Measurements from ENCODE around the gene AASS. TPM values are rescaled to one million over a fixed set of nuclear protein-coding genes. Genes with fewer than 3 reads are reported as not detected.

The AASS gene
- total RNA-seq, 1 donor from 2014 or later = 70.2 TPM

- Mint-ChIP-seq H3K9me3 (ENCODE audit: low read depth) (peaks cover 3% of the 10 kb centered on the region), H3K27ac (no peak overlapping the region), H3K4me1 (ENCODE audit: low read depth) (peaks cover 11% of the 10 kb centered on the region), H3K36me3 (ENCODE audit: insufficient read depth) (peaks cover 38% of the 10 kb centered on the region), H3K27me3 (no peaks in the 10 kb centered on the region), H3K4me3 (ENCODE audit: low read depth) (no peak overlapping the region)
- TF ChIP-seq CTCF (IDR thresholded peaks at IDR 0.05; ENCODE audit: unreplicated experiment) = no peak
- DNase-seq (ENCODE audit: low spot score, unreplicated experiment) = no peak
Measured at GRCh38 chr7:122123746-122124145, 20.3 kb downstream of the AASS start.

GRCh38 chr7:122118757-122119156 lies 25.3 kb downstream of the AASS start:
- Mint-ChIP-seq H3K36me3 (ENCODE audit: insufficient read depth) (peaks cover 38% of the 10 kb centered on the region), H3K4me3 (ENCODE audit: low read depth) (no peak overlapping the region), H3K9me3 (ENCODE audit: low read depth) (peaks cover 3% of the 10 kb centered on the region), H3K27ac (no peak overlapping the region), H3K27me3 (no peaks in the 10 kb centered on the region), H3K4me1 (ENCODE audit: low read depth) (peaks cover 13% of the 10 kb centered on the region)
- DNase-seq (ENCODE audit: low spot score, unreplicated experiment) = no peak
- TF ChIP-seq CTCF (IDR thresholded peaks at IDR 0.05; ENCODE audit: unreplicated experiment) = no peak

- Mint-ChIP-seq H3K27ac (no peak overlapping the region), H3K9me3 (ENCODE audit: low read depth) (peaks cover 39% of the 10 kb centered on the region), H3K36me3 (ENCODE audit: insufficient read depth) (peaks cover 55% of the 10 kb centered on the region), H3K4me1 (ENCODE audit: low read depth) (no peaks in the 10 kb centered on the region), H3K4me3 (ENCODE audit: low read depth) (no peak overlapping the region), H3K27me3 (no peaks in the 10 kb centered on the region)
- no peak for DNase-seq (ENCODE audit: low spot score, unreplicated experiment)
- TF ChIP-seq CTCF (IDR thresholded peaks at IDR 0.05; ENCODE audit: unreplicated experiment) = no peak
Measured at GRCh38 chr7:122103064-122103463, 41.0 kb downstream of the AASS start.

- Mint-ChIP-seq H3K27me3 (no peaks in the 10 kb centered on the region), H3K36me3 (ENCODE audit: insufficient read depth) (peaks cover 27% of the 10 kb centered on the region), H3K4me3 (ENCODE audit: low read depth) (no peak overlapping the region), H3K9me3 (ENCODE audit: low read depth) (peaks cover 12% of the 10 kb centered on the region), H3K27ac (no peak overlapping the region), H3K4me1 (ENCODE audit: low read depth) (no peaks in the 10 kb centered on the region)
- DNase-seq (ENCODE audit: low spot score, unreplicated experiment) = no peak
- TF ChIP-seq CTCF (IDR thresholded peaks at IDR 0.05; ENCODE audit: unreplicated experiment) = no peak
Measured at GRCh38 chr7:122100021-122100420, 44.0 kb downstream of the AASS start.

GRCh38 chr7:122095642-122096041 lies 48.4 kb downstream of the AASS start:
- no peak overlapping the region for H3K27ac Mint-ChIP-seq
- H3K4me1 Mint-ChIP-seq (ENCODE audit: low read depth) = no peaks in the 10 kb centered on the region
- no peak for TF ChIP-seq CTCF (IDR thresholded peaks at IDR 0.05; ENCODE audit: unreplicated experiment)
- no peak for DNase-seq (ENCODE audit: low spot score, unreplicated experiment)
- no peaks in the 10 kb centered on the region for H3K9me3 Mint-ChIP-seq (ENCODE audit: low read depth)
- no peak overlapping the region for H3K4me3 Mint-ChIP-seq (ENCODE audit: low read depth)
- peaks cover 9% of the 10 kb centered on the region for H3K36me3 Mint-ChIP-seq (ENCODE audit: insufficient read depth)
- no peaks in the 10 kb centered on the region for H3K27me3 Mint-ChIP-seq
